ENCODE data around the gene PLCB1.

Gene PLCB1

GRCh38 chr20:8536262-8536618 lies 404.2 kb downstream of the PLCB1 start:
- no peak for TF ChIP-seq Cebpa-rat (IDR thresholded peaks at IDR 0.05)
- Histone ChIP-seq H3K27me3 (no peaks in the 10 kb centered on the region), H3K4me2 (peak overlapping the region; percentile 62), H3K9me3 (no peaks in the 10 kb centered on the region), H4K20me1 (no peaks in the 10 kb centered on the region), H3K4me1 (peaks cover 29% of the 10 kb centered on the region), H3K36me3 (no peaks in the 10 kb centered on the region), H3K27ac (no peak overlapping the region), H3K9ac (no peak overlapping the region), H3K4me3 (no peak overlapping the region)

- Histone ChIP-seq H3K36me3 (no peaks in the 10 kb centered on the region), H3K27me3 (no peaks in the 10 kb centered on the region), H4K20me1 (no peaks in the 10 kb centered on the region), H3K27ac (no peak overlapping the region), H3K4me1 (peaks cover 20% of the 10 kb centered on the region), H3K4me2 (no peak overlapping the region), H3K9me3 (no peaks in the 10 kb centered on the region), H3K4me3 (no peak overlapping the region), H3K9ac (no peak overlapping the region)
- no peak for TF ChIP-seq Cebpa-rat (IDR thresholded peaks at IDR 0.05)
Measured at GRCh38 chr20:8540466-8540865, 408.4 kb downstream of the PLCB1 start.

DNA sequence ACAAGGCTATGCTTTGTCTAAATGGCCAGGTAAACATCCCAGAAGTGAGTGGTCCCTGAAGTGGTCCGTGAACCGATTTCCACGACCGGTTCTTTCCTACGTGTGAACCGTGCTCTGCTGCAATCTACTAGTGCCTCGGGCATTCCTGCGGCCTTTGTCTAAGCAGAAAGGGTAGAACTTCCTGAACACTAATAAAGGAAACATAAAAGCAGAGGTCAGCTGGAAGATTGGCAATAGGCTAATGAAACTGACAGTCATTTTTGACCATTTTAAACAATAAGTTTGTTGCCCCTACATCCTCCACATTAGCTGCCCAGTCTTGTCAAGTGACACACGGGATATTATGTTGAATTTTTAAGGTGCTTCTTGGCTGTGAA lies 410.0 kb downstream of the PLCB1 start:
- Histone ChIP-seq H3K27me3 (no peaks in the 10 kb centered on the region), H3K27ac (no peak overlapping the region), H3K36me3 (no peaks in the 10 kb centered on the region), H3K4me3 (no peak overlapping the region), H3K9ac (no peak overlapping the region), H3K9me3 (no peaks in the 10 kb centered on the region), H4K20me1 (no peaks in the 10 kb centered on the region), H3K4me1 (peaks cover 3% of the 10 kb centered on the region; the same call in 1 of the 2 replicates), H3K4me2 (no peak overlapping the region)
- TF ChIP-seq Cebpa-rat (IDR thresholded peaks at IDR 0.05) = no peak

DNA sequence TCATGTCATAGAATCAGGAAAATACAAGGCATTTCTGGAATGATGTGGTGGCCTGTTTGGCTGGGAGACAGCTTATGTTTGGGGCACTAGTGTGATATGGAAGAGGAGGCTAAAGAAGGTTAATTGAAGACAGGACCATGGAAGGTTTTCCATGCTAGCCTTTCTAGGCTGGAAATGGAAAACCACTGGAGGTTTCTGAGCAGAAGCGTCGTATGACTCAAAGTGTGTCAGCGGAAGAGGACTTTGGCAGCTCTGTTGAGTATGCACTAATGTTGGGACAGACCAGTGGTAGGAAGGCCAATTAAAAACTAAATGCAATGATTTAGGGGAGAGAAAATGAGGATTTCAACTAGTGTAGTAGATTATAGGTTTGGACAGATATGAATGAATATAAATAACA lies 413.1 kb downstream of the PLCB1 start:
- Histone ChIP-seq H3K4me2 (no peak overlapping the region), H3K27ac (no peak overlapping the region)

GRCh38 chr20:8547035-8547650 lies 415.1 kb downstream of the PLCB1 start:
- H4K20me1 ChIP-seq = no peaks in the 10 kb centered on the region
- no peaks in the 10 kb centered on the region for H3K9me3 ChIP-seq
- no peak for TF ChIP-seq Cebpa-rat (IDR thresholded peaks at IDR 0.05)
- no peaks in the 10 kb centered on the region for H3K36me3 ChIP-seq
- no peak overlapping the region for H3K4me3 ChIP-seq
- no peak overlapping the region for H3K4me2 ChIP-seq
- H3K27me3 ChIP-seq = no peaks in the 10 kb centered on the region
- no peaks in the 10 kb centered on the region for H3K4me1 ChIP-seq
- H3K27ac ChIP-seq = no peak overlapping the region
- no peak overlapping the region for H3K9ac ChIP-seq

More for the DNA sequence above, 413.1 kb downstream of the PLCB1 start:
- Histone ChIP-seq H3K4me3 (no peak overlapping the region), H3K9me3 (no peaks in the 10 kb centered on the region), H3K27me3 (no peaks in the 10 kb centered on the region), H4K20me1 (no peaks in the 10 kb centered on the region), H3K36me3 (no peaks in the 10 kb centered on the region), H3K4me1 (no peaks in the 10 kb centered on the region), H3K9ac (no peak overlapping the region)
- TF ChIP-seq Cebpa-rat (IDR thresholded peaks at IDR 0.05) = no peak

GRCh38 chr20:8547968-8548588 lies 416.0 kb downstream of the PLCB1 start:
- TF ChIP-seq Cebpa-rat (IDR thresholded peaks at IDR 0.05) = no peak
- no peak overlapping the region for H3K9ac ChIP-seq
- H3K36me3 ChIP-seq = no peaks in the 10 kb centered on the region
- no peaks in the 10 kb centered on the region for H3K4me1 ChIP-seq
- no peaks in the 10 kb centered on the region for H3K27me3 ChIP-seq
- H3K4me3 ChIP-seq = no peak overlapping the region
- no peak overlapping the region for H3K27ac ChIP-seq
- H3K9me3 ChIP-seq = no peaks in the 10 kb centered on the region
- H3K4me2 ChIP-seq = no peak overlapping the region
- H4K20me1 ChIP-seq = no peaks in the 10 kb centered on the region

DNA sequence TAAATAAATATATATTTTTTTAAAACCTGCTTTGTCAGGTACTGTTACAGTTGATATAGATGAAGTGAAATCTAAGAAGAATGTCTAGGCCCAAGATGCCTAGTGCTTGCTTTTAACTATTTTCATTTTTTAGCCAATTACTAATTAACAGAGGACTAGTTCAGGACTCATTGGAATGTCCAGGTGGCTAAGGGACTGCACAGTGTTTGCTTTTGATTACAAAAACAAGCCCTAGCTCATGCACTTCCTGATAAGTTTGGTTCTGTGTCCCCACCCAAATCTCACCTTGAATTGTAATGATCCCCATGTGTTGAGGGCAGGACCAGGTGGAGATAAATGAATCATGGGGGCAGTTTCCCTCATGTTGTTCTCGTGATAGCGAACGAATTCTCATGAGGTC lies 417.1 kb downstream of the PLCB1 start:
- no peaks in the 10 kb centered on the region for H4K20me1 ChIP-seq
- TF ChIP-seq Cebpa-rat (IDR thresholded peaks at IDR 0.05) = no peak
- no peak overlapping the region for H3K9ac ChIP-seq
- H3K27ac ChIP-seq = no peak overlapping the region
- H3K9me3 ChIP-seq = no peaks in the 10 kb centered on the region
- H3K36me3 ChIP-seq = no peaks in the 10 kb centered on the region
- H3K4me1 ChIP-seq = no peaks in the 10 kb centered on the region
- H3K27me3 ChIP-seq = no peaks in the 10 kb centered on the region
- no peak overlapping the region for H3K4me2 ChIP-seq
- H3K4me3 ChIP-seq = no peak overlapping the region

DNA sequence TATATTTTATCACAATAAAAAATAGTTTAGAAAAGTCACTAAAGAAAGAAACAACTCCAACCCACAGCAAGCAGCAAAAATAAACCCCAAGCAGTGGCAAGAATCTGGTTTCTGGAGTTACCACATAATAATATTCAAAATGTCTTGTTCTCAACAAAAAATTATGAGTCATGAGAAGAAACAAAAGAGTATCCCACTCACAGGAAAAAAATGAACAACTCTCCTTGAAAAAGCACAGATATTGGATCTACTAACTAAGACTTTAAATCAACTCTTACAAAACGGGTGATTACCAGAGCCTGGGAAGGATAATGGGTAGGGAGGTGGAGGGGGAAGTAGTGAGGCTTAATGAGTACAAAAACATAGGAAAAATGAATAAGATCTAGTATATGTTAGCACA lies 425.6 kb downstream of the PLCB1 start:
- Histone ChIP-seq H3K4me1 (no peaks in the 10 kb centered on the region), H3K4me2 (no peak overlapping the region), H3K36me3 (no peaks in the 10 kb centered on the region), H3K9ac (no peak overlapping the region), H3K4me3 (no peak overlapping the region), H3K9me3 (peaks cover 27% of the 10 kb centered on the region), H4K20me1 (no peaks in the 10 kb centered on the region), H3K27ac (no peak overlapping the region), H3K27me3 (no peaks in the 10 kb centered on the region)
- no peak; the same call in 1 of the 2 replicates for TF ChIP-seq Cebpa-rat (IDR thresholded peaks at IDR 0.05)

- no peak for TF ChIP-seq Cebpa-rat (IDR thresholded peaks at IDR 0.05)
Measured at GRCh38 chr20:8562356-8562755, 430.3 kb downstream of the PLCB1 start.

GRCh38 chr20:8568075-8568474 lies 436.0 kb downstream of the PLCB1 start:
- TF ChIP-seq Cebpa-rat (IDR thresholded peaks at IDR 0.05) = no peak
- Histone ChIP-seq H3K4me1 (no peaks in the 10 kb centered on the region), H4K20me1 (no peaks in the 10 kb centered on the region), H3K4me2 (no peak overlapping the region), H3K9me3 (0 out of 2 replicates have a peak, but pooled peaks cover 13% of the 10 kb centered on the region), H3K27me3 (no peaks in the 10 kb centered on the region), H3K4me3 (no peak overlapping the region), H3K9ac (no peak overlapping the region), H3K27ac (no peak overlapping the region), H3K36me3 (no peaks in the 10 kb centered on the region)

More at GRCh38 chr20:8562356-8562755, 430.3 kb downstream of the PLCB1 start:
- H3K27ac ChIP-seq = no peak overlapping the region
- H3K9me3 ChIP-seq = peaks cover 23% of the 10 kb centered on the region
- no peak overlapping the region for H3K4me3 ChIP-seq
- H3K4me1 ChIP-seq = no peaks in the 10 kb centered on the region
- no peak overlapping the region for H3K4me2 ChIP-seq
- H3K9ac ChIP-seq = no peak overlapping the region
- H3K27me3 ChIP-seq = no peaks in the 10 kb centered on the region
- no peaks in the 10 kb centered on the region for H4K20me1 ChIP-seq
- H3K36me3 ChIP-seq = no peaks in the 10 kb centered on the region
